ENCODE measurements around the gene MAML3.

The MAML3 gene

DNA sequence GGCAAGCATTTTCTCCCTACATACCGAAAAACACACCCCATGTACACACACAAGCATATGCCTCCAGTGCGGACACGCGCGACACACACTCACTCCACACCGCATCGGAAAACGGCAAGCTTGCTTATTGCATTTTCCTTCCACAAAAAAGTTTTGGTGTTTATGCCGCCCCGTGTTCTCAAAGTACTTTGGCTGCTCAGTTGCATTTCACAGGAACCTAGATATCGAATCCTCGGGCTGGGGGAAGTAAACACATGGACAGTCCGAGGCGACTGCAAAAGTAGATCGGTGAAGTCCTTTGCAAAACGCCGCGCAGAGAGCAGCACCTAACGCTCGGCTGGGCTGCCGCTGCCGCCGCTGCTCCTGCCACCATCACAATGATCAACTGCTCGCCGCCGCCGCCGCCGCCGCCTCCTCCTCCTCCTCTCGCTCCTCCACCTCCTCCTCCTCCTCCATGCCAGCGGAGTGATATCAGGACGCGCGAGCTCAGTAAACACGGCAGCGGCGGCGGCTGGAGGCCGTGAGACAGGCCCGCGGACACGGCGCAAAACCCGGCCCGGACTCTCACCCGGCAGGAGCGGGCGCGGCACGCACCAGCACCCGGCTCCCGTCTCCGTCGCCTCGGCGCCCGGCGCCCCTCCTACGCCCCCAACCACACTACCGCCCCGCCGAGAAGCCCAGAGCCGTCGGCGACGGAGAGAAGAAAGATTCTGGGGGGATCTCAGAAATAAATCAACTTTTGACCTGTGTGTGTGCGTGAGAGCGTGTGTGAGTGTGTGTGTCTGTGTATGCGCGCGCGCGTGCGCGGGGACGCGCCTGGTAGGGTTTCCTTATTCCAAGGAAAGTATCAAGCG lies at the start of gene MAML3:
MAML3 (minus strand) TSS at position 467 of the 854 bp plus-strand sequence. CDS start 857 bp downstream, outside the sequence.
- TF ChIP-seq, protein P1, sequence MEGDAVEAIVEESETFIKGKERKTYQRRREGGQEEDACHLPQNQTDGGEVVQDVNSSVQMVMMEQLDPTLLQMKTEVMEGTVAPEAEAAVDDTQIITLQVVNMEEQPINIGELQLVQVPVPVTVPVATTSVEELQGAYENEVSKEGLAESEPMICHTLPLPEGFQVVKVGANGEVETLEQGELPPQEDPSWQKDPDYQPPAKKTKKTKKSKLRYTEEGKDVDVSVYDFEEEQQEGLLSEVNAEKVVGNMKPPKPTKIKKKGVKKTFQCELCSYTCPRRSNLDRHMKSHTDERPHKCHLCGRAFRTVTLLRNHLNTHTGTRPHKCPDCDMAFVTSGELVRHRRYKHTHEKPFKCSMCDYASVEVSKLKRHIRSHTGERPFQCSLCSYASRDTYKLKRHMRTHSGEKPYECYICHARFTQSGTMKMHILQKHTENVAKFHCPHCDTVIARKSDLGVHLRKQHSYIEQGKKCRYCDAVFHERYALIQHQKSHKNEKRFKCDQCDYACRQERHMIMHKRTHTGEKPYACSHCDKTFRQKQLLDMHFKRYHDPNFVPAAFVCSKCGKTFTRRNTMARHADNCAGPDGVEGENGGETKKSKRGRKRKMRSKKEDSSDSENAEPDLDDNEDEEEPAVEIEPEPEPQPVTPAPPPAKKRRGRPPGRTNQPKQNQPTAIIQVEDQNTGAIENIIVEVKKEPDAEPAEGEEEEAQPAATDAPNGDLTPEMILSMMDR (IDR thresholded peaks at IDR 0.05), result no peak

DNA sequence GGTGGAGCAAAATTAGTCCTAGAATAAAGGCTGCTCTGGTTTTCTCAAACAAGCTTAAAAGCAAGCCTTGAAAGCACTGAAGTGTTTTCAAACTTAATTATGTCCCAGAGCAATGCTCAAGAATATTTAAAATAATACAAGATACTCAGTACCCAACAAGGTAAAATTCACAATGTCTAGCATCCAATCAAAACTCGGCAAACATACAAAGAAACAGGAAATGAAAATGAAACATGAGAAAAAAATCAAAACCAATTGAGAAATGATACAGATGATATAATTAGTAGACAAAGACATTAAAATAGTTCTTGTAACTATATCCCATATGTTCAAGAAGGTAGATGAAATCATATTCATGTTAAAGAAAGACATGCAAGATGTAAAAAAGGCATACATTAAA lies 45.0 kb upstream of the MAML3 start:
- TF ChIP-seq, protein P1 (IDR thresholded peaks at IDR 0.05), result no peak

DNA sequence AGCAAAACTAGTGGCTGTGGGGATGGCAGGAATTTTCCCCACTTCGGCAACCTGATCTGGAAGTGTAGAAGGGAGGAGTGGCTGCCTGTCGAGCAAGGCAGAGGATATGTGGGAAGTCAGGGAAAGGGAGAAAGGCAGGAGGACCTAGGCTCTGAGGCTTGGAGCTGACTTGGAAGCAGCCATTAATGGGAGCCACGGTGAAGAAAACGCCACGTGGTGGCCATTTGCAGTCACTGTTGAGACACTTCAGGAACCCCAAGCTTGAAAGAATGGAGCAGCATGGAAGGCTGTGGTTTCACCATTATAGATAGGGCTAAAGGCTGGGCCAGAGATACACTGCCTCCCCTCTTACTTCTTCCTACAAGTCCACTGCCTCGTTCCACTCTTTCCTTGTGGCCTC lies 41.8 kb upstream of the MAML3 start:
- TF ChIP-seq, protein P1 (IDR thresholded peaks at IDR 0.05), result no peak

DNA sequence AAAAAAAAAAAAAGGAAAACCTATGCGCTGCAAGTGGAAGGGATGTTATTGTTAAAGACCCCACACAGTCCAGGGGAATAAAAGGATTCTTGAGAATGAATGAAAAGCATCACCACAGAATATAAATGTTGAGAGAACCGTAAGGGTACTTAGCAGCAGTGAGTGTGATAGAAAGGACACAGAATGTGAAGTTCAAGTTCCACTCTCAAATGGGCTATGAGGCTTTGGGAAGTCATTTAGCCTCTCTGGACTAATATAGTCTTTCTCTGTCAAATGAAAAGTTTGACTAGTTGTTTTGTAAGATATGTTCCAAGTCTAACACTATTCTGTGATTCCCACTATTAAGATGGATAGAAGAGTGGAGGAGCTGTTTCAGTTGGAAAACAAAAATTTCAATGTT lies 35.8 kb upstream of the MAML3 start:
- TF ChIP-seq, protein P1 (IDR thresholded peaks at IDR 0.05), result no peak

DNA sequence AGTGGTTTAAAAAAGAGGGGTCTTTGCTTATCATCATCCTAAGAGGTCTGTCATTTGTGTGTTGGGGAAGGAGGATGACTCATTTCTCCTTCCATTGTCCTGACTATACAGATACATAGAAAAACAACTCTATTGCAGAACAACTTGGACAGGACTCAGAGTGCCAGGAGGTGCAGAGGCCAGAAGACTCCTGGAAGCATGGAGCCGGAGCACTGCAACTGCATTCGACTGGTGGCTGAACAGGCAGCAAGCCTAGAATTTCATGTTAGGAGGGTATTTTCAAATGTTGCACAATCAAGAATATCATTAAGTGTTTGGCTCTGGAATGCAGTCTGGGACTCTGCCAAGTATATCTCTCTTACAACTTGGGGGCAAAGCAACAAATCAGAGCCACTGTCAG lies 35.0 kb upstream of the MAML3 start:
- TF ChIP-seq, protein P1 (IDR thresholded peaks at IDR 0.05), result no peak

DNA sequence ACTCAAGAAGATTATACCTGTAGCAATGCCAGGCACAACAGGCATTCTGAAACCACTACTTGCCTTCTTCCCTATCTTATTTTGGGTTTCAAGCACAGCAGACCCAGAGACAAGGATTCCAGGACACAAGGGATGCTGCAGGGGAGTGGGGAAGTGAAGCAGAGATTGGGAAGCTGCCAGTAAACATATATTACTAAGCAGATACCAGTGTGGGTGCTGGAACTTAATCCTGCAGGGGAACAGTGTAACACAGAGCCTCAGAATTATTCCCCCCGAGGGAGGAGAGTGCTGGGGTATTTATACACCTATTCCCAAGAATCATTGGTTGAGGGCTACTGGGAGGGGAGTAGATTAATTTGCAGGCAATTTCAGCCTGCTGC lies 33.3 kb upstream of the MAML3 start:
- TF ChIP-seq, protein P1 (IDR thresholded peaks at IDR 0.05), result no peak

DNA sequence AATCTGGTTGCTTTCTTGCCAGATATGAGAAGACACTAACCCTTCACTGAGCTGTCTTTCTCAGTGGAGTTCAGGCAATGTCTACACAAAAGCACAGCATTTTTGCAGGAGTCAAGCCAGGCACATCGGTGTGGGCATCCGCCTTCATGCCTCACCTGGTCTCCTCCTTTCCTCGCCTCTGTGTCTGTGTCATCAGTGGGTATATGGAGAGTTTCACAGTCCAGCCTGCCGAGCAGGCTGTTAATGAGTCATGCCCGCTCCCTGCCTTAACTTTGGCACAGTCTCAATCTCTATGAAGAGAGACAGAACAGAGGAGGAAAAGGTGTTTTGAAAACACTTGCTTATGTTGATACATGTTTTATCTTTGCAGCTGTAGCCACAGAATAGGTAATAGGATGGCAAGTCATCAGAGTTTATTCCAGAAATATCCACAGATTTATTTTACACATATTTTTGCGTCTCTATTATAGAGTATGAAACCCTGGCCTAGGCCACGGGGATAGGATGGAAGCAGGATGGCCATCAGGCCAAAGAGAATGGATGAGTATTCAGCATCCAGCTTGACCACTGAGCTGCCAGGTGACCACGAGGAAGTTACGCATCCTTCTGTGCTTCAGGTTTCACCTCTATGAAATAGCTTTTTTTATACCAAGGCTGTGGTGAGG lies 32.8 kb upstream of the MAML3 start:
- TF ChIP-seq, protein P1 (IDR thresholded peaks at IDR 0.05), result no peak

All from LNCAP (cell line).